GM19438 (cell line): ENCODE measurements around the gene CCNB1IP1.
"Not testable (repeated sequence)": the region's sequence is repeated elsewhere in the genome, so short reads cannot be mapped to it uniquely, and the experiment has no call there.

Experiments
- ATAC-seq: cut with Tn5 transposase; IDR thresholded peaks from one replicate; pipeline ENCODE4 v1.9.1; 2021; ENCODE audit warnings: low read depth; ENCODE audit not compliant: unreplicated experiment

Gene CCNB1IP1

GRCh38 chr14:20332788-20333493 lies at the start of gene CCNB1IP1:
CCNB1IP1 (minus strand) TSS chr14:20333279; CDS start chr14:20316523, 16,756 bp downstream.
- peak; percentile 97 for ATAC-seq

- ATAC-seq: no peak
Measured at GRCh38 chr14:20382526-20382925, 49.4 kb upstream of the CCNB1IP1 start.

DNA sequence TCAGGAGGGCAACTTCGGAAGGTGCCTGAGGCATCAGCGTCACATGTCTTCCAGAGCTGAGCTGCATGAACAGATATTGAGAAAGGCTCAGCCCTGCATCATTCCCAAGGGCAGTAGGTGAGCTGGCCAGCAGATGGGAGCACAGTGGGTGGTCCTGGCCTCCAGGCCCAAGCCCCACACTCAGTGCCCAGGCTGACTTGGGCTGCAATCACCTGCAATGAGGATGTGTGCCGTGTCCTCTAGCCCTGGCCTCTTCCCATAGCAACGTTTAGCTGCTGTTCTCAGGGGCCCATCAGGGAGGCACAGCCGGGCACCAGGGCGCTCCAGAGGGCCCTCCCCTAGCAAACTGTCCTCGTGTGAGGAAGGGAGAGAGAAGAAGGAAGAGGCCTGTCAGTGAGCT lies 48.3 kb upstream of the CCNB1IP1 start:
- ATAC-seq: no peak

DNA sequence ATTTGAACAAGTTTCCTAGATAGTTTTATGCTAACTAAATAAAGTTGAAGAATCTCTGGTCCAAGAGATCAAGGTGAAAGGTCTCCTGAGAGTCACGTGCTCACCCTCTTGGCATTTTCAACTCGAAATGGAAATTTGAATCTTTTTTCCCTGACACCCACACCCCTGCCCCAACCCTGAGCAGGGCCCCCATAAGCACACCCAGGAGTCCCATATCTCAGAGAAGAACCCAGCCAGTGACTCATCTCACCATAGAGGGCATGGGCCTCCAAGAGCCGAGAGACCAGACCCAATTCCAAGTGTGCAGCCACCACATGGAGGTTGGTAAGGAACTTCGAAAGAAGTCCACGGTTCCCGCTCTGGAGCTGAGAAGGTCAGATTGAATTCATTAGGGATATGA lies 47.6 kb upstream of the CCNB1IP1 start:
- ATAC-seq: no peak

DNA sequence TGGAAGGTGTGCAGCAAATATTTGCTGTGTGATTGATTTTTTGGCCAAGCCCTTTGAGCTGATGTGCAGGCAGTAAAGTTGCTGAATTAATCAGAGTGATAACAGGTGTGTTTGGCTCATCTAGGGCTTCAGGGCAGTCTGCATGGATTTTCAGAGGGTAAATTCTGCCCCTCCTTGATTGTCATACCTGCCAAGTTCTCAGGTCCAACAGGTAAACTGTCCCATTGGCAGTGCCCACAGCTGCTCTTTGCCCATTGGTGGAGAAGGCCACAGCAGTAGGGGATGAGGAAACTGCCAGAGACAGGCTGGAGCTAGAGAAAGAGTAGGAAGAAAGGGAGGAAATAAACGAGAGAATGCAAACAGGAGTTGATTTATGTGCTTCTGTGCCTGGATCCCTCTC lies 46.7 kb upstream of the CCNB1IP1 start:
- ATAC-seq: no peak

GRCh38 chr14:20377171-20377570 lies 44.1 kb upstream of the CCNB1IP1 start:
- no peak for ATAC-seq

DNA sequence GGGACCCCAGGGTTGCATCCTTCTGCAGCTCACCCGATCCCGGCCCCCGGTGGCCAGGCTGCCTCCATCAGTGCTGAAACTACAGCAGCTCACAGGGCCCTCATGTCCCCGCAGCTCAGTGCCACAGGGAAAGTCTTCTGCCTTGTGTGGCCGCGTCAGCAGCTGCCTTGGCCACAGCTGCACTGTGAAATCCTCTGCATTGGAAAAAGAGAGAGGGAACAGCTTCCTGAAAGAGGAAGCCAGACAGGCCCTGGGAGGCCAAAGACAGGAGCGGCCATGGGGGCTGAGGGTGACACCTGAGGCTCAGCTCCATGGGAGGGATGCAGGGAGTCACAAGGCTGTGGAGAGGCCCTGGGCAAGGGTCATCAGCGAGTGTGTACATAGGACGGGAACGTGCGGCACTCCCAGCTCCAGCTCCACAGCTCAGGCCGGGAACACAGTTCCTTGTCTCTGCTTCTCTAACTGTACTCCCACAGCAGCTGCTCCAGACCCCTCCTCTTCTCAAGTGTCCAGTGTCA lies 43.1 kb upstream of the CCNB1IP1 start:
- no peak for ATAC-seq

DNA sequence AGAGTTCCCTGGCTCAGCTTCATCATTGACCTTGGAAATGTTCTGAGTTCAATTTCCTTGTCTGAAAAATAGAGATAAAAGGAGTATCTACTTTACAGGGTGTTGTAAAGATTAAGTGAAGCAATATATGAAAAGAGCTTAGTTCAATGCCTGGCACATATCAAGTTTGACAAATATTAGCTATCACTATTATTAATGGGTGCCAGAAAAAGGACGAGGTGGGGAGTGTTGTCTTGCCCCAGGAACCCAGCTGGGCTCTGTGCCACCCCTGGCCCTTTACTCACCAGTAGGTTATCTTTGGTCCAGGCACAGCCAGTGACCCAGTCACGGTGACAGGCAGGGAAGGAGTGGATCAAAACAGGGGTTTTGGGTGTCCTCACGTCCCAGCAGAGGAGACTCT lies 42.4 kb upstream of the CCNB1IP1 start:
- ATAC-seq: no peak

DNA sequence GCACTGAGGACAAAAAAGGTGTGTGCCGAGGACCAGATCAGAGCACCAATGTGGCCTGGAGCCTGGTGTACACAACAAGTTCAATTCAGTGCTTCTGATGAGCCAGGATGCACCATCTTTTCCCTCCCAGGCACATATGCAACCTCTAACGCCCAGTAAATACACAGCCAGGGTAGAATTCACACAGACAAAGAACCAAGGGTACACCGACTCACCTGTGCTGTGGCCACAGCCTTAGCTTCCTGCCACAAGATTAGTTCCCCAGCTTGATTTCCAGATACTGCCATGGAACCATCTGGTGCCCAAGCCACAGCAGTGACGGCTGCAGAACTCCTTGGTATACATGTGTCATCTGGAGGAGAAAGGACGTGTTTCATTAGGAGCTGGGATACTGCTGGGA lies 39.7 kb upstream of the CCNB1IP1 start:
- ATAC-seq: no peak

- no peak for ATAC-seq
Measured at GRCh38 chr14:20365928-20366327, 32.8 kb upstream of the CCNB1IP1 start.

DNA sequence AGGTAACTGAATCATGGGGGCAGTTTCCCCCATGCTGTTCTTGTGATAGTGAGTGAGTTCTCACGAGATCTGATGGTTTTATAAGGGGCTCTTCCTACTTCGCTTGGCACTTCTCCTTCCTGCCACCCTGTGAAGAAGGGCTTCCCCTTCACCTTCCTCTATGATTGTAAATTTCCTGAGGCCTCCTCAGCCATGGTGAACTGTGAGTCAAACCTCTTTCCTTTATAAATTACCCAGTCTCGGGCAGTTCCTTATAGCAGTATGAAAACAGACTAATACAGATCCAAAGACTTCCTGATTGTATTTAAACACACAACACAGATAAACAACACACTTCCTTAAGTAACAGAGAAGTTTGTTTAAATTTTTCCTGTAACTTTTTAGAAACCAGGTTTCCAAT lies 25.4 kb upstream of the CCNB1IP1 start:
- ATAC-seq: not testable (repeated sequence)

GRCh38 chr14:20356422-20356821 lies 23.3 kb upstream of the CCNB1IP1 start:
- no peak for ATAC-seq

DNA sequence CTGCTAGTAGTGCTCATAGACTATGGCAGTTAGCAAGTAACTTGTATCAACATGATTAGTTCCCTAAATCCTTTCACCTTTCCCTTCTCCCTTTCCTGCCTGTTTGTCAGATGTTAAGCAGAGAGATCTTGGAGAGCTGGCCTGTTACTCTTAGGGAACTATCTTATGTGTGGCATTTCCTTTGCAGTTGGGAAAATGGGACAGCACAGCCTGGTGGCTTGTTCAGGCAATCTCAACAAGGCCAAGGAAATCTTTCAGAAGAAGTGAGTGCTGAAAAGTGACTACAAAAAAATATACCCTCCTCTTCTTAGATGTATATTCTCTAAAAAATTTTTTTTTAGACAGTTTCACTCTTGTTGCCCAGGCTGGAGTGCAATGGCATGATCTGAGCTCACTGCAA lies 17.8 kb upstream of the CCNB1IP1 start:
- ATAC-seq: no peak

DNA sequence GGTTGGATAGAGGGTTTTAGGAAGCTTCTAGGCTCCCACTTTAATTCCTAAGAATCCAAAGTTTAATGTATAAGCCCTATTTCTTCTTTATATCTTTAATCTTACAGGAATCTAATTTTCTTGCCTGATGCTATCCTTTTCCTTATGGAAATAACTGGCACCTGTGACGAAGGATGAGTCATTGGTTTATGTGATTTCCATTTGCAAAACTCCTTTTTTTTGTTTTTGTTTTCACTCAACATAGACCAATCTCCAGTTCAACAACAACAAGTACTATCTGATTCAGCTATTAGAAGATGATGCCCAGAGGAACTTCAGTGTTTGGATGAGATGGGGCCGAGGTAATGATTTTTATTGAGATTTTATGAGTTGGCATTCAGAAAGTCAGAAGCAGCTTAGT lies 17.2 kb upstream of the CCNB1IP1 start:
- no peak for ATAC-seq

- ATAC-seq: no peak
Measured at GRCh38 chr14:20347747-20348146, 14.7 kb upstream of the CCNB1IP1 start.

GRCh38 chr14:20346713-20347112 lies 13.6 kb upstream of the CCNB1IP1 start:
- ATAC-seq: no peak

DNA sequence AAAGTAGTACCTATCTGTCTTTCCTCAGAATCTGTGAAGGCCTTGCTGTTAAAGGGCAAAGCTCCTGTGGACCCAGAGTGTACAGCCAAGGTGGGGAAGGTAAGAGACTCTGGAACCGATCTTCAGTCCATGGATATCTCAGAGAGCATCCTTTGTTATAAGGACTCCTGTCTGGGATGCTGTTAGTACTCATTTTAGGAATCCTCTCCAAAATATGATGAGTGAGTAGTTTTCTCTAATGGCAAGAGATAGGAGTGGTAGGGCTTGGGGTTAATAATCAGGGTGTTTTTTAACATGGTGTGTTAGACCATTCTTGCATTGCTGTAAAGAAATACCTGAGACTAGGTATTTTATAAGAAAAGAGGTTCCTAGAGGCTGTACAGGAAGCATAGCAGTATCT lies 12.3 kb upstream of the CCNB1IP1 start:
- ATAC-seq: no peak

DNA sequence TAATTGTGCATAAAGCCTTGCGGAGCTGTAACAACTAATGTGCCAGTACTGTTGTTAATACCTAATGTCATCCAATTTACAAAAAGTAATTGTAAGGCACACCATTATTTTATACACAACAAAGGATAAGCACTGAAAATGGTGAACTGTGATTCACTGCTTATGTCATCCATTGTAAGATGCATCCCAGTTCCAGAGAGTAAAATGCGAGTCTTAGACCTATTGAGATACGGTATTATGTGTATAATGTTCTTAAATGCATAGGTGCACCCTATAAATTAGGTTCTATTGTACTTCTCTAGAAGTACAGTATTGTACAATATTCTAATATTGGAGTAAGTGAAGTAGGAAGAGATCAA lies 10.8 kb upstream of the CCNB1IP1 start:
- ATAC-seq: no peak

DNA sequence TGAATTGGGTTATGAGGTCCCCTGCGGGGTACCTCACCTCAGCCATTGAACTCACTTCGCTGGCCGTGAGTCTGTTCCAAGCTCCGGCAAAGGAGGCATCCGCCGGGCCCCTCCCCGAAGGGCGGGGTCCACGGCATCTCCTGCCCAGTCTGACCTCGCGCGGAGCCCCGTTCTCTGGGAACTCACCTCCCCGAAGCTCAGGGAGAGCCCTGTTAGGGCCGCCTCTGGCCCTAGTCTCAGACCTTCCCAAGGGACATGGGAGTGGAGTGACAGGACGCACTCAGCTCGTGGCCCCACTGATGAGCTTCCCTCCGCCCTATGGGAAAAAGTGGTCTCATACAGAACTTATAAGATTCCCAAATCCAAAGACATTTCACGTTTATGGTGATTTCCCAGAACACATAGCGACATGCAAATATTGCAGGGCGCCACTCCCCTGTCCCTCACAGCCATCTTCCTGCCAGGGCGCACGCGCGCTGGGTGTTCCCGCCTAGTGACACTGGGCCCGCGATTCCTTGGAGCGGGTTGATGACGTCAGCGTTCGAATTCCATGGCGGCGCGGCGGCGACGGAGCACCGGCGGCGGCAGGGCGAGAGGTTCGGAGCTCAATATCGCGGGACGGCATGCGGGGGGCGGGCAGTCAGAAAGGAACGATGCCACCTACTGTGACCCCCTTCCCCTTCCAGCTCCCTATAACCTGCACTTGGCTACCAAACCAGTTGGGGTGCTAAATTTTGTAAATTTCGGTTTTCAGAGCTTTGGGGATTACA lies 10.2 kb upstream of the CCNB1IP1 start, which contains the start of gene PARP2:
Gene PARP2 (plus strand): TSS at position 544 of the 770 bp plus-strand sequence. CDS start 7 bp downstream, at position 551.
- peak; percentile 91 for ATAC-seq

DNA sequence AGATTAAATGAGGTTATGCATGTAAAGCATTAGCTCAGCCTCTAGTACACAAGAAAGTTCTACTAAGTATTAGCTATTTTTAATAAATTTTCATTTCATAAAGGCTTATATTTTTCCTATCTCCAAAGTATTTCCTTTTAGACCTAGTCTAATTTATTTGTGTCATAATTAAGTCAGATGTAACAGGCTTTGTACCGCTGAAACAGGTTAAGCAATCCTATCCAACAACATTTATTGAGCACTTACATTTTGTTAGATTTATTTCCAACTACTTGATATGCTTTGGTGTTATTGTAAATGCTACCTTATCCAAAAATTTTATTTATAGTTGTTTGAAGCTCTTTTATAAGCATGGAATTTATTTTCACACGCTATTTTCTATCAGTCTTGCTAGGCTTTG lies 8.6 kb upstream of the CCNB1IP1 start:
- ATAC-seq: no peak

- ATAC-seq: not testable (repeated sequence)
Measured at GRCh38 chr14:20341032-20341431, 8.0 kb upstream of the CCNB1IP1 start.

GRCh38 chr14:20334017-20334416 lies 938 bp upstream of the CCNB1IP1 start:
- no peak for ATAC-seq
